Ishikawa (cell line): ENCODE results near the gene GCNA.

Experiments
- CEBPB ChIP-seq: IDR thresholded peaks from 2 replicates; pipeline ENCODE4 v1.6.1; 2012
- CREB1 ChIP-seq: IDR thresholded peaks from 2 replicates; pipeline ENCODE4 v1.6.1; 2012; ENCODE audit warnings: low read depth
- EGR1 ChIP-seq: IDR thresholded peaks from 2 replicates; pipeline ENCODE4 v1.6.1; 2012
- EP300 ChIP-seq: IDR thresholded peaks from 2 replicates; pipeline ENCODE4 v1.6.1; 2012; ENCODE audit warnings: borderline replicate concordance
- FOXM1 ChIP-seq: IDR thresholded peaks from 2 replicates; pipeline ENCODE4 v1.6.1; 2012; ENCODE audit warnings: low read depth, borderline replicate concordance
- MAX ChIP-seq: IDR thresholded peaks from 2 replicates; pipeline ENCODE4 v1.6.1; 2012
- NFIC ChIP-seq: IDR thresholded peaks from 2 replicates; pipeline ENCODE4 v1.6.1; 2012
- RAD21 ChIP-seq: IDR thresholded peaks from 2 replicates; pipeline ENCODE4 v1.6.1; 2012; ENCODE audit warnings: low read depth
- REST ChIP-seq: IDR thresholded peaks from 2 replicates; pipeline ENCODE4 v1.6.1; 2012; ENCODE audit warnings: low read depth, mild to moderate bottlenecking
- TAF1 ChIP-seq: IDR thresholded peaks from 2 replicates; pipeline ENCODE4 v1.6.1; 2012; ENCODE audit warnings: low read depth, mild to moderate bottlenecking
- TCF12 ChIP-seq: IDR thresholded peaks from 2 replicates; pipeline ENCODE4 v1.6.1; 2012; ENCODE audit warnings: low read depth
- TEAD4 ChIP-seq: IDR thresholded peaks from 2 replicates; pipeline ENCODE4 v1.6.1; 2012
- USF1 ChIP-seq: IDR thresholded peaks from 2 replicates; pipeline ENCODE4 v1.6.1; 2012
- YY1 ChIP-seq: IDR thresholded peaks from 2 replicates; pipeline ENCODE4 v1.6.1; 2012; ENCODE audit warnings: low read depth
- ZBTB7A ChIP-seq: IDR thresholded peaks from 2 replicates; pipeline ENCODE4 v1.6.1; 2012; ENCODE audit warnings: low read depth

Gene GCNA

GRCh38 chrX:71604796-71605568 is 26.7 kb downstream of the GCNA start:
- TF ChIP-seq USF1 (no peak), NFIC (no peak), REST (no peak), CEBPB (no peak), FOXM1 (no peak), YY1 (no peak), EGR1 (no peak), EP300 (no peak), ZBTB7A (no peak), TAF1 (no peak), TEAD4 (no peak), TCF12 (no peak), RAD21 (no peak), MAX (no peak), CREB1 (no peak)

- TF ChIP-seq ZBTB7A, result no peak
- no peak for TF ChIP-seq NFIC
- no peak for TF ChIP-seq REST
- no peak for TF ChIP-seq CREB1
- TF ChIP-seq RAD21, result no peak
- TF ChIP-seq EGR1, result no peak
- TF ChIP-seq TCF12, result no peak
- no peak for TF ChIP-seq EP300
- TF ChIP-seq MAX, result no peak
- TF ChIP-seq FOXM1, result no peak
- TF ChIP-seq TEAD4, result no peak
- no peak for TF ChIP-seq YY1
- no peak for TF ChIP-seq CEBPB
These were observed 28.4 kb downstream of the GCNA start for GRCh38 chrX:71606536-71607216.

GRCh38 chrX:71607488-71607887 is 29.3 kb downstream of the GCNA start:
- TF ChIP-seq REST, result no peak

- no peak for TF ChIP-seq CEBPB
- no peak for TF ChIP-seq TEAD4
- TF ChIP-seq ZBTB7A, result no peak
- no peak for TF ChIP-seq REST
These were observed 31.0 kb downstream of the GCNA start for GRCh38 chrX:71609095-71609750.
